WTC11 (cell line): ENCODE measurements around the gene WRAP73. TPM values are rescaled to one million over a fixed set of nuclear protein-coding genes. Genes with fewer than 3 reads are reported as not detected.

Experiments used
- ATAC-seq: fragments of 200-7000 bp; cut with Tn5 transposase; 2 replicates; pipeline ENCODE4 v1.10.0; 2021; ENCODE audit warnings: mild to moderate bottlenecking, moderate library complexity
- CTCF ChIA-PET: fragments of 300-600 bp; sonication (Branson Sonifier 250); formaldehyde crosslinking; loops from one replicate; lab custom pipeline; 2021; ENCODE audit warnings: antibody characterized with exemption; lab: Charles Lee
- POLR2A ChIA-PET: fragments of 350-600 bp; sonication (Branson Sonifier 250); formaldehyde crosslinking; loops from one replicate; lab custom pipeline; 2021; ENCODE audit warnings: antibody characterized with exemption; lab: Charles Lee
- DNase-seq: peaks from one replicate; pipeline ENCODE4 v3.0.0; 2021; ENCODE audit warnings: low spot score
- H3K27ac Mint-ChIP-seq: 2 replicates; pipeline ENCODE4 v1.8.0; 2021; ENCODE audit warnings: mixed read lengths
- H3K27me3 Mint-ChIP-seq: 2 replicates; pipeline ENCODE4 v1.8.0; 2021; ENCODE audit warnings: low read depth, mild to moderate bottlenecking, moderate library complexity, mixed read lengths
- H3K36me3 Mint-ChIP-seq: 2 replicates; pipeline ENCODE4 v1.8.0; 2021; ENCODE audit warnings: mixed read lengths
- H3K4me1 Mint-ChIP-seq: 2 replicates; pipeline ENCODE4 v1.8.0; 2022; ENCODE audit warnings: mixed read lengths
- H3K4me3 Mint-ChIP-seq: 2 replicates; pipeline ENCODE4 v1.8.0; 2021; ENCODE audit warnings: mild to moderate bottlenecking, moderate library complexity, mixed read lengths
- H3K9me3 Mint-ChIP-seq: 2 replicates; pipeline ENCODE4 v1.8.0; 2021; ENCODE audit warnings: mixed read lengths
- AFF4 ChIP-seq: sonication (generic); formaldehyde crosslinking; IDR thresholded peaks from 2 replicates; pipeline ENCODE4 v1.8.1; 2023; ENCODE audit warnings: mild to moderate bottlenecking, missing genetic modification reagents, borderline replicate concordance
- AR ChIP-seq: fragments of 250-450 bp; sonication (Bioruptor Pico); IDR thresholded peaks from 2 replicates; pipeline ENCODE4 v1.9.0; 2021; ENCODE audit warnings: mild to moderate bottlenecking
- ATF1 ChIP-seq: sonication (generic); formaldehyde crosslinking; IDR thresholded peaks from 2 replicates; pipeline ENCODE4 v1.8.1; 2023; ENCODE audit warnings: mild to moderate bottlenecking, moderate library complexity, missing genetic modification reagents
- CREM ChIP-seq: sonication (generic); formaldehyde crosslinking; IDR thresholded peaks from 2 replicates; pipeline ENCODE4 v1.8.1; 2022; ENCODE audit warnings: mild to moderate bottlenecking, missing genetic modification reagents, moderate library complexity
- FOXP1 ChIP-seq: sonication (generic); formaldehyde crosslinking; IDR thresholded peaks from 2 replicates; pipeline ENCODE4 v1.8.0; 2022; ENCODE audit warnings: missing genetic modification reagents, mild to moderate bottlenecking, moderate library complexity, borderline replicate concordance
- GRHL2 ChIP-seq: fragments of 250-450 bp; sonication (Bioruptor Pico); IDR thresholded peaks from 2 replicates; pipeline ENCODE4 v1.8.0; 2022; ENCODE audit warnings: mild to moderate bottlenecking, moderate library complexity; ENCODE audit not compliant: insufficient replicate concordance, severe bottlenecking
- KAT7 ChIP-seq: sonication (generic); formaldehyde crosslinking; IDR thresholded peaks from 2 replicates; pipeline ENCODE4 v1.8.1; 2023; ENCODE audit warnings: missing genetic modification reagents, mild to moderate bottlenecking, borderline replicate concordance
- MYBL2 ChIP-seq: sonication (generic); formaldehyde crosslinking; IDR thresholded peaks from 2 replicates; pipeline ENCODE4 v1.8.1; 2023; ENCODE audit warnings: mild to moderate bottlenecking, moderate library complexity, missing genetic modification reagents
- NFATC4 ChIP-seq: fragments of 250-450 bp; sonication (Bioruptor Pico); IDR thresholded peaks from 2 replicates; pipeline ENCODE4 v1.9.0; 2021; ENCODE audit warnings: mild to moderate bottlenecking
- NR1H2 ChIP-seq: sonication (generic); formaldehyde crosslinking; IDR thresholded peaks from 2 replicates; pipeline ENCODE4 v1.9.0; 2021; ENCODE audit warnings: mild to moderate bottlenecking, moderate library complexity, missing genetic modification reagents
- OVOL2 ChIP-seq: fragments of 250-450 bp; sonication (Bioruptor Pico); IDR thresholded peaks from 2 replicates; pipeline ENCODE4 v1.9.0; 2021; ENCODE audit warnings: mild to moderate bottlenecking, borderline replicate concordance
- RELA ChIP-seq: sonication (generic); formaldehyde crosslinking; IDR thresholded peaks from 2 replicates; pipeline ENCODE4 v1.8.1; 2022; ENCODE audit warnings: missing genetic modification reagents, mild to moderate bottlenecking, borderline replicate concordance
- SMAD4 ChIP-seq: sonication (generic); formaldehyde crosslinking; IDR thresholded peaks from 2 replicates; pipeline ENCODE4 v1.8.0; 2022; ENCODE audit warnings: mild to moderate bottlenecking, missing genetic modification reagents
- SP1 ChIP-seq: sonication (generic); formaldehyde crosslinking; conservative IDR thresholded peaks from 2 replicates; pipeline ENCODE4 v1.8.1; 2022; ENCODE audit warnings: missing genetic modification reagents
- TEAD4 ChIP-seq: sonication (generic); formaldehyde crosslinking; IDR thresholded peaks from 2 replicates; pipeline ENCODE4 v1.8.0; 2022; ENCODE audit warnings: mild to moderate bottlenecking, missing genetic modification reagents
- USF1 ChIP-seq: sonication (generic); formaldehyde crosslinking; IDR thresholded peaks from 2 replicates; pipeline ENCODE4 v1.8.0; 2022; ENCODE audit warnings: mild to moderate bottlenecking, missing genetic modification reagents
- ZBTB21 ChIP-seq: sonication (generic); formaldehyde crosslinking; IDR thresholded peaks from 2 replicates; pipeline ENCODE4 v1.8.1; 2023; ENCODE audit warnings: mild to moderate bottlenecking, missing genetic modification reagents, borderline replicate concordance
- ZNF396 ChIP-seq: fragments of 250-450 bp; sonication (Bioruptor Pico); IDR thresholded peaks from 2 replicates; pipeline ENCODE4 v1.8.0; 2021; ENCODE audit warnings: mild to moderate bottlenecking, moderate library complexity, borderline replicate concordance
- ZNF423 ChIP-seq: fragments of 250-450 bp; sonication (Bioruptor Pico); IDR thresholded peaks from 2 replicates; pipeline ENCODE4 v2.1.2; 2022; ENCODE audit warnings: mild to moderate bottlenecking, moderate library complexity
- total RNA-seq: library from RNA; stranded (reverse); gene quantifications from 3 replicates; pipeline ENCODE4 v1.2.3, GENCODE V29; 2021
- TF ChIP-seq, protein P1 (sequence below): fragments of 250-450 bp; sonication (Bioruptor Pico); IDR thresholded peaks from 2 replicates; pipeline ENCODE4 v1.8.0; 2021; ENCODE audit warnings: mild to moderate bottlenecking
- TF ChIP-seq, protein P2 (sequence below): sonication (generic); formaldehyde crosslinking; IDR thresholded peaks from 2 replicates; pipeline ENCODE4 v1.8.1; 2022; ENCODE audit warnings: missing genetic modification reagents, borderline replicate concordance
- TF ChIP-seq, protein P3 (sequence below): fragments of 250-450 bp; sonication (Bioruptor Pico); IDR thresholded peaks from 2 replicates; pipeline ENCODE4 v1.9.0; 2021; ENCODE audit warnings: mild to moderate bottlenecking

Gene WRAP73
- total RNA-seq, 1 experiment from 2014 or later: 39.2 TPM

- TF ChIP-seq SMAD4: no peak
- no peak for TF ChIP-seq ZBTB21
- no peak for TF ChIP-seq KAT7
- TF ChIP-seq SP1: no peak
- no peak for TF ChIP-seq OVOL2 (CRISPR knock-in tag)
- no peak for TF ChIP-seq CREM
- TF ChIP-seq, protein P1, sequence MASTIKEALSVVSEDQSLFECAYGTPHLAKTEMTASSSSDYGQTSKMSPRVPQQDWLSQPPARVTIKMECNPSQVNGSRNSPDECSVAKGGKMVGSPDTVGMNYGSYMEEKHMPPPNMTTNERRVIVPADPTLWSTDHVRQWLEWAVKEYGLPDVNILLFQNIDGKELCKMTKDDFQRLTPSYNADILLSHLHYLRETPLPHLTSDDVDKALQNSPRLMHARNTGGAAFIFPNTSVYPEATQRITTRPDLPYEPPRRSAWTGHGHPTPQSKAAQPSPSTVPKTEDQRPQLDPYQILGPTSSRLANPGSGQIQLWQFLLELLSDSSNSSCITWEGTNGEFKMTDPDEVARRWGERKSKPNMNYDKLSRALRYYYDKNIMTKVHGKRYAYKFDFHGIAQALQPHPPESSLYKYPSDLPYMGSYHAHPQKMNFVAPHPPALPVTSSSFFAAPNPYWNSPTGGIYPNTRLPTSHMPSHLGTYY: no peak
- no peak for TF ChIP-seq TEAD4 (CRISPR knock-in tag)
- no peak for TF ChIP-seq FOXP1 (CRISPR knock-in tag)
Measured at GRCh38 chr1:3699596-3699995, 49.7 kb upstream of the WRAP73 start (continued).

GRCh38 chr1:3698660-3699408, 48.9 kb upstream of the WRAP73 start:
- DNase-seq (no peak), ATAC-seq (no peak)
- Mint-ChIP-seq H3K27me3 (peaks cover 5% of the 10 kb centered on the region), H3K9me3 (no peaks in the 10 kb centered on the region), H3K27ac (no peak overlapping the region; the same call in 1 of the 2 replicates), H3K4me3 (no peak overlapping the region), H3K36me3 (no peaks in the 10 kb centered on the region), H3K4me1 (peaks cover 10% of the 10 kb centered on the region)
- no peak for TF ChIP-seq NFATC4
- no peak for TF ChIP-seq RELA (CRISPR knock-in tag)
- no peak for TF ChIP-seq AR (CRISPR knock-in tag)
- TF ChIP-seq USF1 (CRISPR knock-in tag): no peak
- no peak for TF ChIP-seq ATF1 (CRISPR knock-in tag)
- TF ChIP-seq, protein P2, sequence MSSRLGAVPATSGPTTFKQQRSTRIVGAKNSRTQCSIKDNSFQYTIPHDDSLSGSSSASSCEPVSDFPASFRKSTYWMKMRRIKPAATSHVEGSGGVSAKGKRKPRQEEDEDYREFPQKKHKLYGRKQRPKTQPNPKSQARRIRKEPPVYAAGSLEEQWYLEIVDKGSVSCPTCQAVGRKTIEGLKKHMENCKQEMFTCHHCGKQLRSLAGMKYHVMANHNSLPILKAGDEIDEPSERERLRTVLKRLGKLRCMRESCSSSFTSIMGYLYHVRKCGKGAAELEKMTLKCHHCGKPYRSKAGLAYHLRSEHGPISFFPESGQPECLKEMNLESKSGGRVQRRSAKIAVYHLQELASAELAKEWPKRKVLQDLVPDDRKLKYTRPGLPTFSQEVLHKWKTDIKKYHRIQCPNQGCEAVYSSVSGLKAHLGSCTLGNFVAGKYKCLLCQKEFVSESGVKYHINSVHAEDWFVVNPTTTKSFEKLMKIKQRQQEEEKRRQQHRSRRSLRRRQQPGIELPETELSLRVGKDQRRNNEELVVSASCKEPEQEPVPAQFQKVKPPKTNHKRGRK: no peak
- TF ChIP-seq NR1H2 (CRISPR knock-in tag): no peak
- TF ChIP-seq ZNF396 (CRISPR knock-in tag): no peak
- TF ChIP-seq, protein P3, sequence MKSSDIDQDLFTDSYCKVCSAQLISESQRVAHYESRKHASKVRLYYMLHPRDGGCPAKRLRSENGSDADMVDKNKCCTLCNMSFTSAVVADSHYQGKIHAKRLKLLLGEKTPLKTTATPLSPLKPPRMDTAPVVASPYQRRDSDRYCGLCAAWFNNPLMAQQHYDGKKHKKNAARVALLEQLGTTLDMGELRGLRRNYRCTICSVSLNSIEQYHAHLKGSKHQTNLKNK (CRISPR knock-in tag): no peak
- TF ChIP-seq AFF4 (CRISPR knock-in tag): no peak
- TF ChIP-seq GRHL2 (CRISPR knock-in tag): no peak
- no peak for TF ChIP-seq ZNF423 (CRISPR knock-in tag)
- no peak for TF ChIP-seq MYBL2 (CRISPR knock-in tag)
- POLR2A ChIA-PET: no interaction called here
- CTCF ChIA-PET: interaction anchor here (0.9 to 3.8 kb wide), 3 partner anchors 26 to 35 kb away, joined by 3 to 14 read pairs (median 11); no protein-coding TSS in a partner anchor
